Aorta (tissue), 5 donors: Measurements from ENCODE around the gene GCGR. TPM values are rescaled to one million over a fixed set of nuclear protein-coding genes. Genes with fewer than 3 reads are reported as not detected.
A peak's percentile ranks its signal among the peaks of the same experiment; 100 is the strongest.

Source experiments
- ATAC-seq: fragments of 200-7000 bp; cut with Tn5 transposase; one replicate; pipeline ENCODE4 v1.9.1; 2022; ENCODE audit warnings: moderate library complexity; ENCODE audit not compliant: low FRiP score
- DNase-seq, 2 donors: peaks; one replicate each; pipeline ENCODE4 v3.0.0-alpha.2; 2020
- H3K27ac ChIP-seq, 2 donors: one replicate each; pipeline ENCODE4 v1.5.1; 2013; ENCODE audit warnings: low read length in 2 of 2, mild to moderate bottlenecking in 2 of 2, moderate library complexity in 2 of 2, control low read depth in 1 of 2, inconsistent platforms in 1 of 2, low read depth in 1 of 2
- H3K27me3 ChIP-seq, 2 donors: one replicate each; pipeline ENCODE4 v1.6.1; 2013; ENCODE audit warnings: control low read depth in 1 of 2, low read length in 1 of 2, mild to moderate bottlenecking in 1 of 2, moderate library complexity in 1 of 2; ENCODE audit not compliant: insufficient read depth in 2 of 2, control insufficient read depth in 1 of 2
- H3K36me3 ChIP-seq, 2 donors: one replicate each; pipeline ENCODE4 v1.6.1; 2013; ENCODE audit warnings: control low read depth in 1 of 2, low read length in 1 of 2, mild to moderate bottlenecking in 1 of 2; ENCODE audit not compliant: insufficient read depth in 2 of 2, control insufficient read depth in 1 of 2
- H3K4me1 ChIP-seq, 2 donors: one replicate each; pipeline ENCODE4 v1.6.1; 2013; ENCODE audit warnings: low read length in 2 of 2, control low read depth in 1 of 2, mild to moderate bottlenecking in 1 of 2, moderate library complexity in 1 of 2; ENCODE audit not compliant: insufficient read depth in 2 of 2, control insufficient read depth in 1 of 2
- H3K4me3 ChIP-seq, 2 donors: one replicate each; pipeline ENCODE4 v1.5.1; 2013; ENCODE audit warnings: low read length in 2 of 2, control low read depth in 1 of 2, mild to moderate bottlenecking in 1 of 2
- H3K9me3 ChIP-seq: one replicate; pipeline ENCODE4 v1.6.1; 2013; ENCODE audit warnings: mild to moderate bottlenecking, low read length; ENCODE audit not compliant: control insufficient read depth
- whole genome bisulfite sequencing, 2 donors: extraction: QIAGEN DNeasy Blood & Tissue Kit; methylation state at CpG; one replicate each; pipeline ENCODE4 v1.1.7; 2013; 5-methylcytosine and 5-hydroxymethylcytosine counted together
- intact Hi-C, 2 donors: fragments of 100-400 bp; cut with DNase I; formaldehyde crosslinking; loops; one replicate each; pipeline versions ENCODE4 v1.14.2 to v1.15.0; 2022
- polyA plus RNA-seq, 2 donors: library from polyadenylated mRNA; stranded (reverse); fragments of 200-250 nt; gene quantifications; one replicate each; pipeline ENCODE4 v1.2.3, GENCODE V29; 2013
- total RNA-seq, 2 donors: library from RNA; stranded (reverse); fragmentation: NEBNext Ultra II Directional; extraction: Animal tissue kit (Norgen Biotek cat#: 25700); gene quantifications; one replicate each; pipeline ENCODE4 v1.2.1, GENCODE V29; 2021
- donor health status: healthy with polysubstance abuse.
- donor health status: Bipolar disorder and iron deficiency.
- donor health status: DM: no; HTN: no; CAD: no.
- donor health status: DM: no; HTN: no; CAD: no.
- donor health status: DM: yes; HTN: yes; CAD: no.

GCGR gene
- total and polyA plus RNA-seq, 4 donors = 0.39 to 0.63 TPM; not detected in 2

- no peak overlapping the region for H3K27ac ChIP-seq
- 77 to 83% methylated on average over 11 of the region's 11 CpGs for WGBS, 2 donors
- no peaks in the 10 kb centered on the region for H3K27me3 ChIP-seq
- no peak for DNase-seq
- H3K36me3 ChIP-seq = peaks cover 0 to 3% of the 10 kb centered on the region in 2 donors
- H3K4me1 ChIP-seq = no peaks in the 10 kb centered on the region
- ATAC-seq = no peak
- intact Hi-C loops = no loop called here
- H3K4me3 ChIP-seq = no peak overlapping the region
- H3K9me3 ChIP-seq = no peaks in the 10 kb centered on the region
Measured at GRCh38 chr17:81825841-81826466, 22.0 kb downstream of the GCGR start.

DNA sequence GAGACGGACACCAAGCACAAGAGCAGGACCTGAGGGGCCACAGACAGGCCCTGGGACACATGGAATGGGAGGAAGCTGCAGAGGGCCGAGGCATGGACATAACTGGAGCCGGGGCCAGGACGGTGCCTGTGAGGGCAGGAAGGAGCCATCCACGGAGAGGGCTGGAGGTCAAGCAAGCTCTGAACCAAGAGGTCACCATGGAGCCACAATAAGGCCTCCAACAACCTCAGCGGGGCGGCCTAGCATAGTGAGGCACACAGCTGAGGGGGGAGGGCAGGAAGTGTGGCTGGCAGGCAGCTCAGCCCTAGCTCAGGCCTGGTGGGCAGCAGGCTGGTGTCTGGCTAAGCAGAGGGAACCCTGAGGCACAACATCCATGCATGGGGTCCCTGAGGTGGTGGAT lies 24.7 kb downstream of the GCGR start:
- no peak overlapping the region for H3K27ac ChIP-seq
- intact Hi-C loops = no loop called here
- H3K27me3 ChIP-seq = no peaks in the 10 kb centered on the region
- no peaks in the 10 kb centered on the region for H3K9me3 ChIP-seq
- H3K4me1 ChIP-seq = no peaks in the 10 kb centered on the region
- DNase-seq = no peak
- no peaks in the 10 kb centered on the region for H3K36me3 ChIP-seq
- WGBS, 2 donors = 75 to 77% methylated on average over 7 of the region's 7 CpGs
- H3K4me3 ChIP-seq = no peak overlapping the region
- ATAC-seq = no peak

GRCh38 chr17:81829858-81830257 lies 25.9 kb downstream of the GCGR start:
- Histone ChIP-seq H3K36me3 (no peaks in the 10 kb centered on the region), H3K9me3 (no peaks in the 10 kb centered on the region), H3K27me3 (no peaks in the 10 kb centered on the region), H3K4me1 (no peaks in the 10 kb centered on the region), H3K27ac (no peak overlapping the region), H3K4me3 (no peak overlapping the region)
- DNase-seq (no peak), ATAC-seq (no peak)
- intact Hi-C loops = no loop called here
- WGBS, 2 donors = 82 to 88% methylated on average over 6 of the region's 6 CpGs

GRCh38 chr17:81831563-81831956 lies 27.6 kb downstream of the GCGR start:
- 83 to 85% methylated on average over 7 of the region's 7 CpGs for WGBS, 2 donors
- H3K4me3 ChIP-seq = no peak overlapping the region
- no peaks in the 10 kb centered on the region for H3K4me1 ChIP-seq
- intact Hi-C loops = no loop called here
- no peak for DNase-seq
- H3K9me3 ChIP-seq = no peaks in the 10 kb centered on the region
- H3K27me3 ChIP-seq = no peaks in the 10 kb centered on the region
- no peak for ATAC-seq
- peak overlapping the region in 1 of 2 donors; percentile 41 for H3K27ac ChIP-seq
- no peaks in the 10 kb centered on the region for H3K36me3 ChIP-seq

GRCh38 chr17:81831957-81832607 lies 28.1 kb downstream of the GCGR start:
- H3K9me3 ChIP-seq = no peaks in the 10 kb centered on the region
- H3K36me3 ChIP-seq = no peaks in the 10 kb centered on the region
- DNase-seq (peak in 1 of 2 donors; percentile 65), ATAC-seq (peak; percentile 40)
- WGBS, 2 donors = 7% methylated on average over 18 of the region's 18 CpGs
- intact Hi-C loops = no loop called here
- H3K4me1 ChIP-seq = no peaks in the 10 kb centered on the region
- H3K27ac ChIP-seq = peak overlapping the region in 1 of 2 donors; percentile 41
- peak overlapping the region; percentile 80 to 84 for H3K4me3 ChIP-seq
- no peaks in the 10 kb centered on the region for H3K27me3 ChIP-seq

- ATAC-seq = peak; percentile 35
Measured at GRCh38 chr17:81832608-81833159, 28.7 kb downstream of the GCGR start.

GRCh38 chr17:81833160-81833920 lies 29.4 kb downstream of the GCGR start, which contains the start of gene MCRIP1:
Gene MCRIP1 (minus strand): TSS chr17:81833291. CDS start chr17:81824506, 8,785 bp downstream.
- no peaks in the 10 kb centered on the region for H3K4me1 ChIP-seq
- intact Hi-C loops = no loop called here

More at GRCh38 chr17:81832608-81833159, 28.7 kb downstream of the GCGR start:
- intact Hi-C loops = no loop called here
- no peaks in the 10 kb centered on the region for H3K36me3 ChIP-seq
- H3K9me3 ChIP-seq = no peaks in the 10 kb centered on the region
- no peaks in the 10 kb centered on the region for H3K4me1 ChIP-seq
- 0% methylated on average over 37 to 65 of the region's 65 CpGs for WGBS, 2 donors
- no peaks in the 10 kb centered on the region for H3K27me3 ChIP-seq
- DNase-seq = no peak
- H3K4me3 ChIP-seq = peak overlapping the region; percentile 80 to 84
- H3K27ac ChIP-seq = peak overlapping the region; percentile 9 to 41

DNA sequence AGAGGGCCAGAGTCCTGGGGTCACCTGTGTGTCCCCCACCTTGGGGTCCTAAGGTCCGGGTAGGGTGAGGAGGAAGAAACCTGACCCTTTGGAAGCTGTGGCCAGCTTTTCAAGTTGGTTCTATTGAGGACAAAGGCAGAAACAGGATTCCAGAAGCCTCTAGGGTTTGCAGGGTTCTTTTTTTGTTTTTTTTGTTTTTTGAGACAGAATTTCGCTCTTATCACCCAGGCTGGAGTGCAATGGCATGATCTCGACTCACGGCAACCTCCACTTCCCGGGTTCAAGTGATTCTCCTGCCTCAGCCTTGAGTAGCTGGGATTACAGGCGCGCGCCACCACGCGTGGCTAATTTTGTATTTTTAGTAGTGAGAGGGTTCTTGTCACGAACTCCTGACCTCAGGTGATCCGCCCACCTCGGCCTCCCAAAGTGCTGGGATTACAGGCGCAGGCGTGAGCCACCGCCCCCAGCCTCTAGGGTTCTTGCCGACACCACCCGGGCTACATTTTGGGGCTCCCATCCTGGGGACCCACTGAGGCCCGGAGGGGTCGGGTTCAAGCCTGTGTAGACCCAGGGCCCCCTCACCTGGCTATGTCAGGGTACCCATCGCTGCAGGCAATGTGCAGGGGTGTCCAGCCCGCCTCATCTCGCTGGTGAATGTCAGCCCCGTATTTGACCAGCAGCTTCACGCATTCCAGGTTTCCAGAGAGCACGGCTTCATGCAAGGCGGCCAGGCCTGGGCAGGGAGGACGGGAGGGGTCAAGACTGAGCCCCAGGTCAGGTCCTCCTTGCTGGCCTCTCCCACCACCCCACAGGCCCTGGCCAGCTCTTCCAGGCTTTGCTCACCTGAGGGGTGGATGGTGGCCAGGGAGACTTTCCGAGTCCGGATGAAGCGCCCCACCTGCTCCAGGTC lies 30.2 kb downstream of the GCGR start:
- H3K9me3 ChIP-seq = no peaks in the 10 kb centered on the region
- H3K36me3 ChIP-seq = no peaks in the 10 kb centered on the region
- WGBS, 2 donors = 83 to 85% methylated on average over 31 of the region's 31 CpGs
- H3K4me3 ChIP-seq = no peak overlapping the region
- H3K27ac ChIP-seq = peak overlapping the region in 1 of 2 donors; percentile 75
- no peak for ATAC-seq
- no peak for DNase-seq
- intact Hi-C loops = no loop called here
- no peaks in the 10 kb centered on the region for H3K4me1 ChIP-seq
- H3K27me3 ChIP-seq = no peaks in the 10 kb centered on the region

More at GRCh38 chr17:81833160-81833920, 29.4 kb downstream of the GCGR start, which contains the start of gene MCRIP1:
- H3K4me3 ChIP-seq = peak within 1 kb of the TSS; percentile 80 to 84
- ATAC-seq (peak; percentile 93), DNase-seq (peak; percentile 97 to 99)
- no peaks in the 10 kb centered on the region for H3K27me3 ChIP-seq
- no peaks in the 10 kb centered on the region for H3K36me3 ChIP-seq
- H3K27ac ChIP-seq = peak within 1 kb of the TSS; percentile 9 to 75
- no peaks in the 10 kb centered on the region for H3K9me3 ChIP-seq
- WGBS, 2 donors = 1% methylated on average over 59 to 76 of the region's 76 CpGs
